Measurements from ENCODE around the gene POLR3B.

The POLR3B gene

DNA sequence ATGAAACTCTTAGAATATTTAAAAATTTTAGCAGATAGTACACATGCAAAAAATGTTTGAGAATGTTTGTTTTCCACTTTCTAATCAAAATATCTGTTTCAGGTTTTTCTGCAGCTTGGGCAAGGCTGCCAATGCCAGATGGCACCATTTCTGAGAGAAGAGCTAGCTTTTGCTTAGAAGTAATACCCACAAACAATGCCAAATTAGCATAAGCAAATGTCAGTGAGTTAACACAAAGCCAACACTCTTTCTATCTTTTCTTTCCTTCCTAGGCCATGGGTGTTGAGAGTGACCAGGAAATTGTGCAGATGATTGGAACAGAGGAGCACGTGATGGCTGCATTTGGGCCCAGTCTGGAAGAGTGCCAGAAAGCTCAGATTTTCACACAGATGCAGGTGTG, 35.2 kb downstream of the POLR3B start:
- TF ChIP-seq, protein P1, sequence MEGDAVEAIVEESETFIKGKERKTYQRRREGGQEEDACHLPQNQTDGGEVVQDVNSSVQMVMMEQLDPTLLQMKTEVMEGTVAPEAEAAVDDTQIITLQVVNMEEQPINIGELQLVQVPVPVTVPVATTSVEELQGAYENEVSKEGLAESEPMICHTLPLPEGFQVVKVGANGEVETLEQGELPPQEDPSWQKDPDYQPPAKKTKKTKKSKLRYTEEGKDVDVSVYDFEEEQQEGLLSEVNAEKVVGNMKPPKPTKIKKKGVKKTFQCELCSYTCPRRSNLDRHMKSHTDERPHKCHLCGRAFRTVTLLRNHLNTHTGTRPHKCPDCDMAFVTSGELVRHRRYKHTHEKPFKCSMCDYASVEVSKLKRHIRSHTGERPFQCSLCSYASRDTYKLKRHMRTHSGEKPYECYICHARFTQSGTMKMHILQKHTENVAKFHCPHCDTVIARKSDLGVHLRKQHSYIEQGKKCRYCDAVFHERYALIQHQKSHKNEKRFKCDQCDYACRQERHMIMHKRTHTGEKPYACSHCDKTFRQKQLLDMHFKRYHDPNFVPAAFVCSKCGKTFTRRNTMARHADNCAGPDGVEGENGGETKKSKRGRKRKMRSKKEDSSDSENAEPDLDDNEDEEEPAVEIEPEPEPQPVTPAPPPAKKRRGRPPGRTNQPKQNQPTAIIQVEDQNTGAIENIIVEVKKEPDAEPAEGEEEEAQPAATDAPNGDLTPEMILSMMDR (IDR thresholded peaks at IDR 0.05) = no peak

DNA sequence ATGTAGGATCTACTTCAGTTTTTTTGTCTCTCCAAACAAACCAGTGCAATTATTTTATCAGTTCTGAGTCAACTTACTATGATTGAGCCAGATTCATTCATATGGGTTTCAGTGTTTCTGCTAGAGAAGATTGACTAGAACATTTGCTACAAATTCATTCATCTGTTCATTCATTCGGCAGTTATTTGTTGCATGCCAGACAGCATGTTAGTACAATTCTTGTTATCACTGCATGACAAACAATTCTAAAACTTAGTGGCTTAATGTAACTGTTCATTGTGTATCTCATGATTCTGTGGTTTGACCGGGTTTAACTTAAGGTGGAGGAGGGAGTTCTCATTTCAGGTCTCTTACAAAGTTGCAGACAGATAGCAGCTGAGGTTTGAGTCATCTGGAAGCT, 52.3 kb downstream of the POLR3B start:
- TF ChIP-seq, protein P1 (IDR thresholded peaks at IDR 0.05) = no peak

DNA sequence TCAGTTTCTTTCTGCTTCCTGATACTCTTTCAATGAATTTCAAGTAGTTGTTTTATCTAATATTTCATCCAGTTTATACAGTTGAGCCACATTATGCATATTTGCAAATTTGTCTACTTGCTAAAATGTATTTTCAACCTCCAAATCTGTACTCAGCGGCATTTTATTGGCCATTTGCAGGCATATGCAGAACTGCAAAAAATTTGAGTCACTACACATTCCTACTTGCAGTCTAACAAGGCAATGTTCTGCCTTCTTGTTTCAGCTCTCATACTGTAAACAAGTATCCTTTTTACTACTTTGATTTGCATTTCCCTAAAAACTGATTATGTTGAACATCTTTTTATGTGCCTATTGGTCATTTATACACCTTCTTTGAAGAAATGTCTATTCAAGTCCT, 55.0 kb downstream of the POLR3B start:
- TF ChIP-seq, protein P1 (IDR thresholded peaks at IDR 0.05) = no peak

DNA sequence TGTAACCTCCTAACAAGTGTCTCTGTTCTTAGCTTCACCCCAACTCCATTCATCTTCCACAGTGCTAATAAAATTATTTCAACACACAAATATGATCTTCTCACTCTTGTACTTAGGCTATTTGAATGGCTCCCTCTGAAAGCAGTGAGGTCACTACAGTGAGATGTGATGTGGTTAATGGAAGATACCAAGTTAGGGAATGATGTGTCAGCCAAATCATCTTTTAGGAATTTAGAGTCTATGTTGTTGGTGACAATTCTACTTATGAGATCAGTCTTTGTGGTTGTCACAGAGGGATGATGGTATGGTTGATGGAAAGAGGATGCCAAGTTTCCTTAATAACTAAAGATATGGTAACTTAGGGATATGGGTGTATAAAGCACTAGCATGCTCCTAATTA, 57.6 kb downstream of the POLR3B start:
- TF ChIP-seq, protein P1 (IDR thresholded peaks at IDR 0.05) = no peak

DNA sequence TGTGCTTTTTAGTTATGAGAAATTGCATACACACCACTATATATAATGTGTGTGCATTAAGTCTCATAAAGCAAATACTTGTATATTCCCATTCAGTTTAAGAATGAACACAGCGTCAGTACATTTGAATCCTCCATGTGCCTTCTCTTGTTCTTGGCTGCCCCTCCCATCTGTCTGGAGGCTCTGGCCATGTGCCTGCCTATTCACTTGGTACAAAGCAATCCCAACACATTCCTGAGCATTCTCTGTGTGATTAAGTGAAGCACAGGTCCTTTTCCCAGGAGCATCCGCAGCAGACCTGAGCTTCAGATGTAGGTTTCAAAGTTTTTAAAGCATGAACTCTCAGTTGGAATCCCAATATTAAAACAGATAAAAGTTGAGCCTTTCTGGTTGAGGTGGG, 58.7 kb downstream of the POLR3B start:
- TF ChIP-seq, protein P1 (IDR thresholded peaks at IDR 0.05) = no peak

DNA sequence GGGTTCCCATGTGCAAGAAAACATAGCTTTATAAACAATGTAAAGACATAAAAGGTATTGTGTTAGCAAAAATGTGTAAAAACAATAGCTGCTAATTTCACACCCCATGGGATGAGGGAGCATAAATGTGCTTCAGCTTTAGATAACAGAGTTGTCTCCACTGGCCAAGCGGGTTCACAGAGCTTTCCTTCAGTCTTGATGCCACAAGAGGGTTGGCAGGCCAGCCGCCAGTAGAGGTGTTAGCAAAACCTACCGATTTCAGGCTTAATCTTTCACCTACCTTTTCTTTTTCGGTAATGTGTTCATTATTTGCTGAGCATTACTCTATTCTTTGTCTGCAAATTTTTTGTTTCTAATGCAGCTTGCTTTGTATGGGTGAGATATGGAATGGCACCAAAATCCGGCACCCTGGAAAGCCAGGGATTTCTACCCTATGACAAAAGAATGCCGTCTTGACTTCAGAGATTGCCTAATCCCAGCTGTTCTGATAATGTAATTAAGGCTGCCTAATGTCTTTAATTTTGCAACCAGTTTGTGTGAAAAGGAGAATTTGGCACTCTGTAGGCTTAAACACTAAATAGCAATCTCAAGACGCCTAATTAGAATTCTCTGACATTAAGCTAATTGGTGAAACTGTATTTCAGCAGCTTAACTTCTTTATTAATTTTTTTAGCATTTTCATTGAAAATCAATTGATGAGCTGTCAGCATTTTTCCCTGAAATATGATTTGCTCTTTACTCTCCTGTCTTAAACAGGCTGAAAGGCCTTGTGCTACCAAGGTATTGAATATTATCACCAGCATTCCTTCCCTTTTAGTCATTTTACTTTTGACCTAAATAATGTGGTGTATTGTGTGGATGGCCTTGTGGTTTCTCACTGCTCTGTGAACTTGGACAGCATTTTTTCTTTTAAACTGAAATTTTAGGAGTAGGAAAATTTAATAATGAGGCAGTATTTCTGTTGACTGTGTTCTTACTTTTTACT, 60.7 kb downstream of the POLR3B start:
- TF ChIP-seq, protein P1 (IDR thresholded peaks at IDR 0.05) = no peak

DNA sequence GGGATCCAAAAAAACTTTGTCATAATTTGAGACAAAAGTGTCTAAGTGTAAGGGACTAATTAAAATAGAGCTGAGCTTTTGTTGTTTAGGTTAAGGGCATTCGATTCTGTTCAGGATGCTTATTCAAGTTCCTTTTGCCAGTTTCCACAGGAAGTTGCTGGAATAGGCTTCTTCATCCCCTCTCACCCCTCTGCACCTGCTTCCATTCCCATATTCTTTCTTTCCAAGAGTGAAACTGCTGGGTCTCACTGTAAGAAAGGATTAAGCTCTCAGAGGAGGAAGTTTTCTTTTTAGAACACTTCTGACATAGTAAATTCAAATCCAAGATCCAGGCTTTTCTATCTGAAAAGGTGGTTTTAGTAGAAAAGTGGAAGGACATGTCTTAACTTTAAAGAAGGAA, 61.4 kb downstream of the POLR3B start:
- TF ChIP-seq, protein P1 (IDR thresholded peaks at IDR 0.05) = no peak

All from LNCAP (cell line).